ENCODE data around the gene PIP5K1C.

The PIP5K1C gene

DNA sequence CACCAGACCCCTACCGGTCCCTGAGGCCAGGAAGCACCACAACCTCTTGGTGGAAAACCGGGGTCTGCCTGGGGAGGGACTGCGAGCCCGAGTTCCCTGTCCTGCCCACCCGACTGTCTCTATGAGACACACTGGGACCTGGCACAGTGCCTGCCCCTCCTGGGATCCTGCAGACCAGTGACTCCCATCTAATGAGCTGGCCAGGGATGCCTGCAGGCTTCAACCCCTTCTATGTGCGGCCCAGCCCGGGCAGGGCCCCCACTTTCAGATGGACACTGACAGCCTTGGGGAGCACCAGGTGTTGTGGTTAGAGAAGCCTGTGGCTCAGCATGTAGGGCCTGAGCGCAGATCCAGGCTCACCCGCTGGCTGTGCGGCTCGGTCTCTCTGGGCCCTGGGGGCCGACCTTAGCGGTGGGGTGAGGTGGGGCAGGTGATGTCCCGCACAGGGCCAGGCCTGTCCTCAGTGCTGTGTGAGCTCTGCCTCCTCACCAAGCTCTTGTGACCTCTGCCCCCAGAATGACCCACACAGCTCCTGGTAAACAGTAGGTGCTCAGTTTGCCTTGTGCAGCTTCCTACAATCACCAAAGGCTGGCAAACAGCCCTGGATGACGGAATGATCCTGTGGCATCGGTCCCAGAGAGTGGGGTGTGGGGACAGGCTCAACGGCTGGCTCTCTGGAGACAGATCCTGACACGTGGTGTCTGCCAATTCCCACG, 55.8 kb downstream of the PIP5K1C start:
- no peak for TF ChIP-seq TAF1 (IDR thresholded peaks at IDR 0.05; ENCODE audit: borderline replicate concordance, insufficient read depth, low read length)
- TF ChIP-seq FOXP2 (optimal IDR thresholded peaks at IDR 0.05; ENCODE audit: borderline replicate concordance, extremely low read depth, extremely low read length, insufficient read depth): no peak
- TF ChIP-seq SIN3A (IDR thresholded peaks at IDR 0.05; ENCODE audit: borderline replicate concordance, insufficient read depth, low read length): no peak
- no peak for TF ChIP-seq POLR2AphosphoS5 (IDR thresholded peaks at IDR 0.05; ENCODE audit: low read depth, low read length)
- TF ChIP-seq, protein P1, sequence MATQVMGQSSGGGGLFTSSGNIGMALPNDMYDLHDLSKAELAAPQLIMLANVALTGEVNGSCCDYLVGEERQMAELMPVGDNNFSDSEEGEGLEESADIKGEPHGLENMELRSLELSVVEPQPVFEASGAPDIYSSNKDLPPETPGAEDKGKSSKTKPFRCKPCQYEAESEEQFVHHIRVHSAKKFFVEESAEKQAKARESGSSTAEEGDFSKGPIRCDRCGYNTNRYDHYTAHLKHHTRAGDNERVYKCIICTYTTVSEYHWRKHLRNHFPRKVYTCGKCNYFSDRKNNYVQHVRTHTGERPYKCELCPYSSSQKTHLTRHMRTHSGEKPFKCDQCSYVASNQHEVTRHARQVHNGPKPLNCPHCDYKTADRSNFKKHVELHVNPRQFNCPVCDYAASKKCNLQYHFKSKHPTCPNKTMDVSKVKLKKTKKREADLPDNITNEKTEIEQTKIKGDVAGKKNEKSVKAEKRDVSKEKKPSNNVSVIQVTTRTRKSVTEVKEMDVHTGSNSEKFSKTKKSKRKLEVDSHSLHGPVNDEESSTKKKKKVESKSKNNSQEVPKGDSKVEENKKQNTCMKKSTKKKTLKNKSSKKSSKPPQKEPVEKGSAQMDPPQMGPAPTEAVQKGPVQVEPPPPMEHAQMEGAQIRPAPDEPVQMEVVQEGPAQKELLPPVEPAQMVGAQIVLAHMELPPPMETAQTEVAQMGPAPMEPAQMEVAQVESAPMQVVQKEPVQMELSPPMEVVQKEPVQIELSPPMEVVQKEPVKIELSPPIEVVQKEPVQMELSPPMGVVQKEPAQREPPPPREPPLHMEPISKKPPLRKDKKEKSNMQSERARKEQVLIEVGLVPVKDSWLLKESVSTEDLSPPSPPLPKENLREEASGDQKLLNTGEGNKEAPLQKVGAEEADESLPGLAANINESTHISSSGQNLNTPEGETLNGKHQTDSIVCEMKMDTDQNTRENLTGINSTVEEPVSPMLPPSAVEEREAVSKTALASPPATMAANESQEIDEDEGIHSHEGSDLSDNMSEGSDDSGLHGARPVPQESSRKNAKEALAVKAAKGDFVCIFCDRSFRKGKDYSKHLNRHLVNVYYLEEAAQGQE (IDR thresholded peaks at IDR 0.05; ENCODE audit: insufficient read depth in 1 of 2, low read depth in 2 of 2, low read length in 2 of 2): no peak

DNA sequence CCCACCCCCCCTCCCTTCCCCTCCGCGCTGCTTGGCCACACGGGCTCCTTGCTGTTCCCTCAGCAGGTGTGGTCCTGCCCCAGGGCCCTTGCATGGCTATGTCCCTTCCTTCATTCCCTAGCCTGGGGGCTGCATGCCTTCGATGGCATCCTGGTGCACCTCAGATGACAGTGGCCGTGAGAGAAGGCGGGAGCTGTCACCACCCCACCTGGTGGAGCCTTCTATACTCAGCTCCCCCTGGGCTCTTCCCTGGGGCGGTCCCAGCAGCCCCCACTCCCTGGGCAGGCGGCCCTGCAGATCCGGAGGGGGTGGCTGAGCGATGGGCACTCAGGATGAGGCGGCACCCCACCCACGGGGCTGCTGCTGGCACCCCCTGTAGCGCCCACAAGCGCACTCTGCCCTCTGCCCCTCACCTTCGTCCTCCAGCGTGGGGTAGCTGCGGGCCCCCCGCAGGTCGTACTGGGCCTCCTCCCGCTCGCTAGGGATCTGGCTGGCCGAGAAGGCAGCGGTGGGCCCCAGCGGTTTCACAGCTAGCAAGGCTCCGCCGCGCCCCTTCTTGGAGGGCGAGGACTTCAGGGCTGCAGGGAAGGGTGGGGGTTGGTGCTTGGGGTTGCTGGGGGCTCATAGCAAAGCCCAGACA, 56.5 kb downstream of the PIP5K1C start:
- TF ChIP-seq POLR2AphosphoS5 (IDR thresholded peaks at IDR 0.05; ENCODE audit: low read depth, low read length) (no peak), SIN3A (IDR thresholded peaks at IDR 0.05; ENCODE audit: borderline replicate concordance, insufficient read depth, low read length) (no peak)
- TF ChIP-seq, protein P1 (IDR thresholded peaks at IDR 0.05; ENCODE audit: insufficient read depth in 1 of 2, low read depth in 2 of 2, low read length in 2 of 2): no peak

DNA sequence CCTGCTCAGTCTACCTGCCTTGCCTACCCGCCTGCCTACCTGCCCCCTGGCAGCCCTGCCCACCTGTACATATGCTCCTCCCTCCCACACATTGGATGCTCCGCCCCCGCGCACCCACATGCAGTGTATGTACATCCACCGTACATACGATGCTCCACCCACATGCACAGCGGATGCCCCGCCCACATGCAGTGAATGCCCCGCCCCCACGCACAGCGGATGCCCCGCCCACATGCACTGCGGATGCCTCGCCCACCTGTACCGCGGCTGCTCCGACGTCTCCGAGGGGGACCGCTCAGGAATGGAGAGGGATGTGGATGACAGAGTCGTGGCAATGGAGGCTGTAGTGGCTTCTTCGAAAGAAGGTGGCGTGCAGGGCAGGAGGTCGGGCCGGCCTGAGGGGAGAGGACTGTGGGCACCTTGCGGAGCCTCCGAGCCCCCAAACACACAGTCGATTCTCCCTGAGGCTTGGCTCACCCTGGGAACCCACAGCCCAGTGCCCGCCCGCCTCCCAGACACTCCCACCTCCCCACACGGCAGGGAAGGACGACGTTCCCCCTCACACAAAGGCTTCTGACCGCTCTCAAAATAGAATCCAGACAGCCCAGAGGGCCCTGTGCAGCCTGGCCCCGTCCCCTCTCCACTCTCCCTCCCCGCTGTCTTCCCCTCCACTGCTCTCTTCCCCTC, 57.1 kb downstream of the PIP5K1C start:
- TF ChIP-seq SIN3A (IDR thresholded peaks at IDR 0.05; ENCODE audit: borderline replicate concordance, insufficient read depth, low read length) (no peak), TAF1 (IDR thresholded peaks at IDR 0.05; ENCODE audit: borderline replicate concordance, insufficient read depth, low read length) (no peak), POLR2AphosphoS5 (IDR thresholded peaks at IDR 0.05; ENCODE audit: low read depth, low read length) (no peak), FOXP2 (optimal IDR thresholded peaks at IDR 0.05; ENCODE audit: borderline replicate concordance, extremely low read depth, extremely low read length, insufficient read depth) (no peak)
- TF ChIP-seq, protein P1 (IDR thresholded peaks at IDR 0.05; ENCODE audit: insufficient read depth in 1 of 2, low read depth in 2 of 2, low read length in 2 of 2): no peak

DNA sequence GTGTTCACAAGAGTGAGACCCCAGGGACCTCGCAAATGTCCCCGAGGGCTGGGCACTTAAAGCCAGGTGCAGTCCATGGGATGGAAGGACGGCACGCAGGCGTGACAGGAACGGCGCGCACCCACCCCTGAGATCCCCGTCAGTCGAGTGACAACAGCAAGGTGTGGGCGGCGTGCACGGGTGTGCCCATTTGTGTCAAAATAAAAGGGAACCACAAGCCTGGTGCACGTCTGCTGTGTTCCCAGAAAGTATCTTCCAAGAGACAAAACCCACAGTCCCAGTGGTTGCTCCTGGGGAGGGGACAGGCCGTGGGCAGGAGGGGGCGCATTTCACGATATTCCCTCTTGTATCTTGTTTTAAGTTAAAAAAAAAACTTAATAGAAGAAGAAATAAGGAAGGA, 58.0 kb downstream of the PIP5K1C start:
- TF ChIP-seq TAF1 (IDR thresholded peaks at IDR 0.05; ENCODE audit: borderline replicate concordance, insufficient read depth, low read length) (no peak), SIN3A (IDR thresholded peaks at IDR 0.05; ENCODE audit: borderline replicate concordance, insufficient read depth, low read length) (no peak), POLR2AphosphoS5 (IDR thresholded peaks at IDR 0.05; ENCODE audit: low read depth, low read length) (no peak), FOXP2 (optimal IDR thresholded peaks at IDR 0.05; ENCODE audit: borderline replicate concordance, extremely low read depth, extremely low read length, insufficient read depth) (no peak)
- TF ChIP-seq, protein P1 (IDR thresholded peaks at IDR 0.05; ENCODE audit: insufficient read depth in 1 of 2, low read depth in 2 of 2, low read length in 2 of 2): no peak

Measured in PFSK-1 (cell line).